Cardiac muscle cell (in vitro differentiated cells and primary cell): ENCODE measurements around the gene PLXDC1. TPM values are rescaled to one million over a fixed set of nuclear protein-coding genes. Genes with fewer than 3 reads are reported as not detected.
"Not testable (repeated sequence)": the region's sequence is repeated elsewhere in the genome, so short reads cannot be mapped to it uniquely, and the experiment has no call there.

ENCODE experiments used
- DNase-seq, 2 donors: peaks; one replicate each; pipeline versions ENCODE4 v3.0.0 to v3.0.0-alpha.2; 2010 to 2017; ENCODE audit warnings: low read depth in 1 of 2, low spot score in 1 of 2
- H3K27ac ChIP-seq: fragments of 200-600 bp; sonication (generic); 2 replicates; pipeline ENCODE4 v1.5.1; 2016
- H3K27me3 ChIP-seq: fragments of 200-600 bp; sonication (generic); 2 replicates; pipeline ENCODE4 v1.6.0; 2016; ENCODE audit warnings: control low read depth
- H3K36me3 ChIP-seq: fragments of 200-600 bp; sonication (generic); 2 replicates; pipeline ENCODE4 v1.5.1; 2016; ENCODE audit warnings: control low read depth
- H3K4me1 ChIP-seq: fragments of 200-600 bp; sonication (generic); 2 replicates; pipeline ENCODE4 v1.8.1; 2017; ENCODE audit warnings: low read depth, mild to moderate bottlenecking, mixed run types
- H3K4me3 ChIP-seq: fragments of 200-600 bp; sonication (generic); 2 replicates; pipeline ENCODE4 v1.5.1; 2016; ENCODE audit warnings: mild to moderate bottlenecking
- H3K9me3 ChIP-seq: fragments of 200-600 bp; sonication (generic); 2 replicates; pipeline ENCODE4 v1.5.1; 2017; ENCODE audit warnings: low read depth, mild to moderate bottlenecking, control low read depth
- polyA plus RNA-seq: library from polyadenylated mRNA; unstranded; fragments of >200 nt; fragmentation: Nextera tagmentation; extraction: Ambion mirVana; gene quantifications from 2 replicates; pipeline ENCODE4 v1.2.1, GENCODE V29; 2016
- total RNA-seq: library from RNA; depleted of rRNA; stranded (reverse); fragments of >200 nt; gene quantifications from 2 replicates; pipeline ENCODE4 v1.2.3, GENCODE V29; 2016
- TF ChIP-seq, protein P1 (sequence below): IDR thresholded peaks from 2 replicates; pipeline ENCODE4 v1.5.1; 2012; ENCODE audit warnings: low read depth, mild to moderate bottlenecking, low read length

Gene PLXDC1
- total and polyA plus RNA-seq, 2 experiments from 2014 or later, result 6.3 to 25.0 TPM

DNA sequence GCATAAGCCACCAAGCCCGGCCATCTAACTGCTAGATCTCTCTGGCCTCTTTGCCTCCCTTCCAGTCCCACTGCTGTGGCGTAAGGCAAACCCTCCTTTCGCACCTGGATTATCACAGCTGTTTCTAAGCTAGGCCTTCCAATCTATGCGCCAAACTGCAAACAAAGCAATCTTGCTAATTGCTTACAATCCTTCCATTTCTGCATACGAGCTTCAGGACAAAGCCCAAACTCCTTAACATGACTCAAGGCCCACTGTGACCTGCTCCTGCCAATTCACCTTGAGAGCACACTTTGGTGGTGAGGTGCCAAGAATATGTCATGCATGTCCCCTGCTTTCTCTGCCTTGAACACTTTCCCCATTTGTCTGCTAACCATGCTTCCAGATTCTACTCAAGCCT lies 20.5 kb upstream of the PLXDC1 start:
- Histone ChIP-seq H3K9me3 (no peaks in the 10 kb centered on the region), H3K4me3 (no peak overlapping the region), H3K36me3 (no peaks in the 10 kb centered on the region), H3K27ac (no peak overlapping the region), H3K4me1 (no peaks in the 10 kb centered on the region), H3K27me3 (peaks cover 7% of the 10 kb centered on the region)
- TF ChIP-seq, protein P1, sequence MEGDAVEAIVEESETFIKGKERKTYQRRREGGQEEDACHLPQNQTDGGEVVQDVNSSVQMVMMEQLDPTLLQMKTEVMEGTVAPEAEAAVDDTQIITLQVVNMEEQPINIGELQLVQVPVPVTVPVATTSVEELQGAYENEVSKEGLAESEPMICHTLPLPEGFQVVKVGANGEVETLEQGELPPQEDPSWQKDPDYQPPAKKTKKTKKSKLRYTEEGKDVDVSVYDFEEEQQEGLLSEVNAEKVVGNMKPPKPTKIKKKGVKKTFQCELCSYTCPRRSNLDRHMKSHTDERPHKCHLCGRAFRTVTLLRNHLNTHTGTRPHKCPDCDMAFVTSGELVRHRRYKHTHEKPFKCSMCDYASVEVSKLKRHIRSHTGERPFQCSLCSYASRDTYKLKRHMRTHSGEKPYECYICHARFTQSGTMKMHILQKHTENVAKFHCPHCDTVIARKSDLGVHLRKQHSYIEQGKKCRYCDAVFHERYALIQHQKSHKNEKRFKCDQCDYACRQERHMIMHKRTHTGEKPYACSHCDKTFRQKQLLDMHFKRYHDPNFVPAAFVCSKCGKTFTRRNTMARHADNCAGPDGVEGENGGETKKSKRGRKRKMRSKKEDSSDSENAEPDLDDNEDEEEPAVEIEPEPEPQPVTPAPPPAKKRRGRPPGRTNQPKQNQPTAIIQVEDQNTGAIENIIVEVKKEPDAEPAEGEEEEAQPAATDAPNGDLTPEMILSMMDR, result no peak
- no peak for DNase-seq

- Histone ChIP-seq H3K36me3 (no peaks in the 10 kb centered on the region), H3K27me3 (peaks cover 21% of the 10 kb centered on the region), H3K27ac (no peak overlapping the region), H3K4me3 (no peak overlapping the region), H3K9me3 (no peaks in the 10 kb centered on the region), H3K4me1 (no peaks in the 10 kb centered on the region)
- DNase-seq, result no peak
- TF ChIP-seq, protein P1, result no peak
Measured at GRCh38 chr17:39170558-39170957, 19.1 kb upstream of the PLXDC1 start.

- Histone ChIP-seq H3K27ac (no peak overlapping the region), H3K27me3 (peaks cover 25% of the 10 kb centered on the region), H3K4me3 (no peak overlapping the region), H3K4me1 (no peaks in the 10 kb centered on the region), H3K36me3 (no peaks in the 10 kb centered on the region), H3K9me3 (no peaks in the 10 kb centered on the region)
- DNase-seq, result no peak
- TF ChIP-seq, protein P1, result no peak
Measured at GRCh38 chr17:39170109-39170508, 18.7 kb upstream of the PLXDC1 start.

DNA sequence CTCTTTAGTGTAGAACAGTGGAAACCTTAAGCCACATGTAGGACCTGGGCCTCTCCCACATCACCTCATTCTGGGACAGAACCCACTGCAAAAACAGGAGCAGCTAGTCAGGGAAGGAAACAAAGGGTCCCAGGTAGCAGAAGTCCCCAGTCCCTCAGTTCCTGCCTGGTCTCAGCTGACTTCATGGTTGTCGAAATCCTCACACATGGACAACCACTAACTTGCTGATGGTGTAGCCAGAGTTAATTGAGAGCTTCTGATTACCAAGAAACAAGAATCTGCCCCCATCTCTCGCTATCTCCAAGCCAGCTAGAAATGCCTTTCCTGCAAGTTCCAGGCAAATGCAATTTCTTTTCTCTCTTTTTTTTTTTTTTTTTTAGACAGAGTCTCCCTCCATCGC lies 18.1 kb upstream of the PLXDC1 start:
- no peaks in the 10 kb centered on the region for H3K4me1 ChIP-seq
- peaks cover 30% of the 10 kb centered on the region for H3K27me3 ChIP-seq
- TF ChIP-seq, protein P1, result no peak

DNA sequence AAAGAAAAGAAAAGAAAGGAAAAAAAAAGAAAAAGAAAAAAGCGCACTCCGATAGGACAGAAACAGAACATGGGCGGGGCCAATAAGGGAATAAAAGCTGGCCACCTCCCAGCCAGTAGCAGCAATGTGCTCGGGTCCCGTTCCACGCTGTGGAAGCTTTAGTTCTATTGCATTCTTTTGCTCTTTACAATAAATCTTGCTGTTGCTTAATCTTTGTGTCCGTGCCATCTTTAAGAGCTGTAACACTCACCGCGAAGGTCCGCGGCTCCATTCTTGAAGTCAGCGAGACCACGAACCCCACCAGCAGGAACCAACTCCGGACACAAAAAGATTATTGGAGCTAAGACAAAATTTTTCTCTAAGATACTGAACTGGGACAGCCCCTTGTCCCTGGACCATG lies 17.7 kb upstream of the PLXDC1 start:
- Histone ChIP-seq H3K9me3 (no peaks in the 10 kb centered on the region), H3K36me3 (no peaks in the 10 kb centered on the region), H3K27me3 (peaks cover 32% of the 10 kb centered on the region), H3K27ac (no peak overlapping the region), H3K4me1 (no peaks in the 10 kb centered on the region), H3K4me3 (no peak overlapping the region)
- DNase-seq, result no peak
- TF ChIP-seq, protein P1, result no peak

More for the DNA sequence above, 18.1 kb upstream of the PLXDC1 start:
- no peak for DNase-seq
- H3K4me3 ChIP-seq, result no peak overlapping the region
- no peaks in the 10 kb centered on the region for H3K9me3 ChIP-seq
- H3K27ac ChIP-seq, result no peak overlapping the region
- no peaks in the 10 kb centered on the region for H3K36me3 ChIP-seq

- DNase-seq, H3K9me3 ChIP-seq, H3K4me3 ChIP-seq, H3K36me3 ChIP-seq, H3K4me1 ChIP-seq, H3K27ac ChIP-seq: not testable (repeated sequence)
- H3K27me3 ChIP-seq, result peaks cover 32% of the 10 kb centered on the region
Measured at GRCh38 chr17:39168503-39168902, 17.1 kb upstream of the PLXDC1 start.
